ENCODE results near the gene S100A5. TPM values are rescaled to one million over a fixed set of nuclear protein-coding genes. Genes with fewer than 3 reads are reported as not detected.

S100A5 gene
- total RNA-seq, 1 donor from 2014 or later = not detected

GRCh38 chr1:153573351-153573750, 32.6 kb upstream of the S100A5 start:
- H3K4me3 ChIP-seq = no peak overlapping the region
- peak overlapping the region; percentile 34 for H3K27ac ChIP-seq
- intact Hi-C loops (cut with DNase I) = no loop called here
- H3K27me3 ChIP-seq (ENCODE audit: low read depth) = no peaks in the 10 kb centered on the region
- H3K4me1 ChIP-seq = peaks cover 26% of the 10 kb centered on the region
- H3K36me3 ChIP-seq = no peaks in the 10 kb centered on the region
- ATAC-seq = peak; percentile 9 to 17
- DNase-seq = no peak
- no peak for TF ChIP-seq CTCF (IDR thresholded peaks at IDR 0.05)
- no peaks in the 10 kb centered on the region for H3K9me3 ChIP-seq

GRCh38 chr1:153572569-153573015, 31.9 kb upstream of the S100A5 start:
- peak; percentile 91 for TF ChIP-seq CTCF (IDR thresholded peaks at IDR 0.05)
- H3K4me1 ChIP-seq = peaks cover 33% of the 10 kb centered on the region
- ATAC-seq = peak; percentile 86 to 90
- H3K27me3 ChIP-seq (ENCODE audit: low read depth) = no peaks in the 10 kb centered on the region
- H3K36me3 ChIP-seq = no peaks in the 10 kb centered on the region
- DNase-seq = peak; percentile 89
- intact Hi-C loops (cut with DNase I) = no loop called here
- peak overlapping the region; percentile 34 for H3K27ac ChIP-seq
- H3K9me3 ChIP-seq = no peaks in the 10 kb centered on the region
- no peak overlapping the region for H3K4me3 ChIP-seq

DNA sequence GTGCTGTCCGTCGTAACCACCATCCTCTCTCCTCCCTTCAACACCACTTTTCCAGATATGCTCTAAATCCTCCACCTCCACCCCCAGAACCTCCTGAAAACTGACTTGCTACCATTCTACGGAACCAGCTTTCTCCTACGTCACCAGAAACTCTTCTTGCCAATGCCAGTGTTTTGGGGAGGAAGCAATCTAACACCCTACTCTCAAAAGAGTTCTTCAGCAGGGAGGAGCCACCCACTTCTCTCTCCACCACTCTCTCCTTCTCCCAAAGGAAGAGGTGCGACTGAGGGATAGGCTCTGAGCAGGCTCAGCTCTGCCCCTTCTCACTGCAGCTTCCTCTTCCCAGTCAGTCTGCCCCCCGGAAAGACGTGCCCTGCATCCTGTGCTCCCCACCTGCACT, 31.0 kb upstream of the S100A5 start:
- Histone ChIP-seq H3K36me3 (no peaks in the 10 kb centered on the region), H3K27me3 (ENCODE audit: low read depth) (no peaks in the 10 kb centered on the region), H3K4me3 (no peak overlapping the region), H3K9me3 (no peaks in the 10 kb centered on the region), H3K27ac (no peak overlapping the region), H3K4me1 (peaks cover 42% of the 10 kb centered on the region)
- no peak for DNase-seq
- no peak for TF ChIP-seq CTCF (IDR thresholded peaks at IDR 0.05)
- no peak for ATAC-seq
- intact Hi-C loops (cut with DNase I) = no loop called here

DNA sequence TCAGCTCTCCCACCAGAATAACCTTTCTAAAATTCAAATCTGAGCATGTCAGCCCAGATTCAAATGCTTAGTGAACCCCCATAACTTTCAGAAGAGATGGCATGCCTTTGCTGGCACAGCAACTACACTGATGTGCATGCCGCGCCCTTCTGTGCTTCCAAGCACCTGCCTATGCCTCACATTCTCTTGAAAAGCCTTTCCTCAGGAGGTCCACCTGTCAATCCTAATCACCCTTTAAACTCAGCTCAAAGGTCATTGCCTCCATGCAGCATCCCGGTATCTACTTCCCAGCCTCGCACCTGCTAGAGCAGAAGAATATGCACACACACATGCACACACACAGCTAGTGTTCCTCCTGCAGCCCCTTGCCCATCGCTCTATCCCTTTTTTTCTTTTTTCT, 30.1 kb upstream of the S100A5 start:
- DNase-seq (no peak), ATAC-seq (no peak)
- H3K9me3 ChIP-seq = no peaks in the 10 kb centered on the region
- no peak overlapping the region for H3K27ac ChIP-seq
- peaks cover 48% of the 10 kb centered on the region for H3K4me1 ChIP-seq
- no peaks in the 10 kb centered on the region for H3K27me3 ChIP-seq (ENCODE audit: low read depth)
- no peak overlapping the region for H3K4me3 ChIP-seq
- intact Hi-C loops (cut with DNase I) = no loop called here
- H3K36me3 ChIP-seq = no peaks in the 10 kb centered on the region
- no peak for TF ChIP-seq CTCF (IDR thresholded peaks at IDR 0.05)

GRCh38 chr1:153569465-153569864, 28.7 kb upstream of the S100A5 start:
- TF ChIP-seq CTCF (IDR thresholded peaks at IDR 0.05) = no peak
- no peak overlapping the region for H3K4me3 ChIP-seq
- H3K27me3 ChIP-seq (ENCODE audit: low read depth) = no peaks in the 10 kb centered on the region
- no peak overlapping the region for H3K27ac ChIP-seq
- no peak for DNase-seq
- ATAC-seq = no peak
- no peaks in the 10 kb centered on the region for H3K9me3 ChIP-seq
- no peaks in the 10 kb centered on the region for H3K36me3 ChIP-seq
- peaks cover 60% of the 10 kb centered on the region for H3K4me1 ChIP-seq
- intact Hi-C loops (cut with DNase I) = loop anchor here (5.0 to 10.0 kb wide), 2 partner anchors 37 to 55 kb away; no protein-coding TSS in a partner anchor

All from lower lobe of right lung (tissue), 2 donors.